Measurements from ENCODE around the gene JHY.

The JHY gene

DNA sequence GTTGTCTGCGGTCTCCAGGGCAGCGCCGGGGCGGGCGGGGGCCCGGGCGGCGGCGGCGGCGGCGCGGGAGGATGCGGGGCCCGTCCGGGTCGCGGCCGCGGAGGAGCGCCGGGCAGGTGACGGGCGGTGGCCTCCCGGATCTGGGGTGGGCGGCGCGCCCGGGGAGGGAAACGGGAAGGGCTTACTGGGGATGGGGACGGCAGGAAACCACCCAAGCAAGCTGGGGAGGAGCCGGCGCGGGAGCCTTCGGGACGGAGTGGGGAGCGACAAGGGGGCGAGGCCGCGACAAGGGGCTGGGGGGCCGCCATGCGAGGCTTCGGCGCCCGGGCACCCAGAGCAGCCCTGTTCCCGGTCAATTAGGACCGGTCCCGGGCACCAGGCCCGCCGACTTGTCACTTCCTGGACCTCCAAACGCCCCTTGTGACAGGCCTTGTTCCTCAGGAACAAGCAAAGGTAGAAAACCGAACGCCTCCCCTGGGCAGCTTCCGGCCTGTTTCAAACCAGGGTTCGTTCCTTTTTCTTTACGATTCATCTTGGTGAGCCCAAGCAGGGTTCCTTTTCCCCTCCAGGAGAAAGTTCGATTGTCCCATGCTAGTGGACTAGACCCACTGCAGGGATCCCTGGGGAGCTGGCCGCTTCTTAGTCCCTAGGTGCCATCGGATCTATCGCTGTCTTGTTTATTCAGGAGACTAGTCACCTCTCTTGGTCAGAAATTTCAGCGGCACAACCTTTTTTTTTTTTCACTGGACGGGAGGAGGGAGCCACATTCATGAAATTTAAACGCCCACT is 492 bp downstream of the JHY start:
- peak; percentile 62 for DNase-seq
- H3K14ac ChIP-seq (ENCODE audit: low read length in 2 of 2), result peak overlapping the region in 1 of 2 experiments; percentile 79
- peak overlapping the region; percentile 65 for H2BK120ac ChIP-seq (ENCODE audit: low read depth, low read length)
- peak overlapping the region; percentile 96 for H3K27ac ChIP-seq (ENCODE audit: low read length, poor library complexity, severe bottlenecking)
- H4K91ac ChIP-seq (ENCODE audit: low read length), result peak overlapping the region; percentile 4
- H3K4me2 ChIP-seq (ENCODE audit: low read length, poor library complexity, severe bottlenecking), result peak overlapping the region; percentile 92
- H2BK5ac ChIP-seq (ENCODE audit: low read depth, low read length, poor library complexity, severe bottlenecking), result peak overlapping the region; percentile 89
- peaks cover 3 to 7% of the 10 kb centered on the region in 2 experiments for H3K27me3 ChIP-seq (ENCODE audit: control insufficient read depth in 1 of 2, insufficient read depth in 1 of 2, low read length in 2 of 2)
- under 1% methylated on average over 54 of the region's 63 CpGs for WGBS
- H3K79me1 ChIP-seq (replicated peaks; ENCODE audit: low read length, poor library complexity, severe bottlenecking), result peaks cover 8% of the 10 kb centered on the region
- H3K23ac ChIP-seq (ENCODE audit: low read length in 2 of 2), result no peak overlapping the region
- peak overlapping the region; percentile 83 for H4K8ac ChIP-seq (ENCODE audit: low read length)
- H3K4me3 ChIP-seq (ENCODE audit: insufficient read depth in 1 of 2, low read depth in 1 of 2, low read length in 2 of 2), result peak overlapping the region; percentile 70 to 87
- peak overlapping the region in 1 of 2 experiments; percentile 80 for H3K4ac ChIP-seq (ENCODE audit: low read depth in 1 of 2, low read length in 2 of 2)
- H3K4me1 ChIP-seq (ENCODE audit: control insufficient read depth, insufficient read depth, low read depth, low read length), result peaks cover 4% of the 10 kb centered on the region
- H3K36me3 ChIP-seq (ENCODE audit: control insufficient read depth in 1 of 2, insufficient read depth in 2 of 2, low read depth in 1 of 2, low read length in 2 of 2), result peaks cover 3 to 20% of the 10 kb centered on the region in 2 experiments
- H2BK12ac ChIP-seq (ENCODE audit: low read length in 2 of 2), result peak overlapping the region in 1 of 2 experiments; percentile 63
- H2BK15ac ChIP-seq (ENCODE audit: low read depth, poor library complexity, severe bottlenecking), result no peak overlapping the region
- H2AK5ac ChIP-seq (ENCODE audit: low read length, severe bottlenecking), result no peak overlapping the region
- H3K18ac ChIP-seq (ENCODE audit: low read depth in 1 of 2, low read length in 2 of 2), result peak overlapping the region in 1 of 2 experiments; percentile 97
- no peaks in the 10 kb centered on the region for H3K9me3 ChIP-seq (ENCODE audit: control insufficient read depth, low read length)
- H3K9ac ChIP-seq (ENCODE audit: low read length), result peak overlapping the region; percentile 96
- peak overlapping the region; percentile 89 for H2AFZ ChIP-seq (ENCODE audit: low read depth, low read length)

- no peak overlapping the region for H2BK12ac ChIP-seq (ENCODE audit: low read length in 2 of 2)
- no peak overlapping the region for H2BK15ac ChIP-seq (ENCODE audit: low read depth, poor library complexity, severe bottlenecking)
- no peak for DNase-seq
- peak overlapping the region in 1 of 2 experiments; percentile 87 for H3K4me3 ChIP-seq (ENCODE audit: insufficient read depth in 1 of 2, low read depth in 1 of 2, low read length in 2 of 2)
- H3K9ac ChIP-seq (ENCODE audit: low read length), result peak overlapping the region; percentile 96
- peak overlapping the region; percentile 86 for H3K4me2 ChIP-seq (ENCODE audit: low read length, poor library complexity, severe bottlenecking)
- H3K4me1 ChIP-seq (ENCODE audit: control insufficient read depth, insufficient read depth, low read depth, low read length), result peaks cover 4% of the 10 kb centered on the region
- no peak overlapping the region for H2BK5ac ChIP-seq (ENCODE audit: low read depth, low read length, poor library complexity, severe bottlenecking)
- no peak overlapping the region for H3K4ac ChIP-seq (ENCODE audit: low read depth in 1 of 2, low read length in 2 of 2)
- no peak overlapping the region for H3K23ac ChIP-seq (ENCODE audit: low read length in 2 of 2)
- H3K9me3 ChIP-seq (ENCODE audit: control insufficient read depth, low read length), result no peaks in the 10 kb centered on the region
- no peak overlapping the region for H2AFZ ChIP-seq (ENCODE audit: low read depth, low read length)
- peaks cover 3 to 7% of the 10 kb centered on the region in 2 experiments for H3K27me3 ChIP-seq (ENCODE audit: control insufficient read depth in 1 of 2, insufficient read depth in 1 of 2, low read length in 2 of 2)
- WGBS, result no CpG with 5 or more reads among the region's 3 CpGs
- no peak overlapping the region for H3K18ac ChIP-seq (ENCODE audit: low read depth in 1 of 2, low read length in 2 of 2)
- H3K36me3 ChIP-seq (ENCODE audit: control insufficient read depth in 1 of 2, insufficient read depth in 2 of 2, low read depth in 1 of 2, low read length in 2 of 2), result peaks cover 3 to 22% of the 10 kb centered on the region in 2 experiments
- no peak overlapping the region for H2BK120ac ChIP-seq (ENCODE audit: low read depth, low read length)
- H4K8ac ChIP-seq (ENCODE audit: low read length), result no peak overlapping the region
- H3K79me1 ChIP-seq (replicated peaks; ENCODE audit: low read length, poor library complexity, severe bottlenecking), result peaks cover 8% of the 10 kb centered on the region
- H4K91ac ChIP-seq (ENCODE audit: low read length), result no peak overlapping the region
- H2AK5ac ChIP-seq (ENCODE audit: low read length, severe bottlenecking), result no peak overlapping the region
- no peak overlapping the region for H3K14ac ChIP-seq (ENCODE audit: low read length in 2 of 2)
- peak overlapping the region; percentile 96 for H3K27ac ChIP-seq (ENCODE audit: low read length, poor library complexity, severe bottlenecking)
Observed at GRCh38 chr11:122883646-122883979, 1.1 kb downstream of the JHY start.

DNA sequence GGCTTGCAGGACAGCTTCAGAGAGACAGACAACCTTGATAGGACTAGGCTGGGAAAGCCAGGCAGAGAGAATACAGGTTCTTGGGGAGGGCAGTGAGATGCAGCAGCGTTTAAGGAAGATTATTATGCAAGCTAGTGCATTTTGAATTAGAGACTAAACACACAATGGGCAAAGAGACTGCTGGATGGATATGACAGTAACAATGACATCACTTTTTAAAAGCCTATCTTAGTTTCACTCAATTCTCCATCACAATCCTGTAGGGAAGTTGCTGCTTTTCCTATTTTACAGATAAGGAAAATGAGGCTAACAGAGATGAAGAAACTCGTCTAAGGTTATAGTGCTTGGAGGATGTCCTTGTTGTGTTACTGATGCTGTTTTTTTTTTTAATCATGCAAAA is 5.6 kb downstream of the JHY start:
- no peak overlapping the region for H3K18ac ChIP-seq (ENCODE audit: low read depth in 1 of 2, low read length in 2 of 2)
- H3K4me2 ChIP-seq (ENCODE audit: low read length, poor library complexity, severe bottlenecking), result no peak overlapping the region
- DNase-seq, result no peak
- H3K27me3 ChIP-seq (ENCODE audit: control insufficient read depth in 1 of 2, insufficient read depth in 1 of 2, low read length in 2 of 2), result no peaks in the 10 kb centered on the region
- no peak overlapping the region for H2BK120ac ChIP-seq (ENCODE audit: low read depth, low read length)
- H3K23ac ChIP-seq (ENCODE audit: low read length in 2 of 2), result no peak overlapping the region
- peaks cover 1% of the 10 kb centered on the region for H3K4me1 ChIP-seq (ENCODE audit: control insufficient read depth, insufficient read depth, low read depth, low read length)
- no peak overlapping the region for H2AFZ ChIP-seq (ENCODE audit: low read depth, low read length)
- H2BK12ac ChIP-seq (ENCODE audit: low read length in 2 of 2), result no peak overlapping the region
- H3K36me3 ChIP-seq (ENCODE audit: control insufficient read depth in 1 of 2, insufficient read depth in 2 of 2, low read depth in 1 of 2, low read length in 2 of 2), result peaks cover 3 to 26% of the 10 kb centered on the region in 2 experiments
- no peak overlapping the region for H2BK5ac ChIP-seq (ENCODE audit: low read depth, low read length, poor library complexity, severe bottlenecking)
- H3K4ac ChIP-seq (ENCODE audit: low read depth in 1 of 2, low read length in 2 of 2), result no peak overlapping the region
- H3K27ac ChIP-seq (ENCODE audit: low read length, poor library complexity, severe bottlenecking), result no peak overlapping the region
- no peak overlapping the region for H4K8ac ChIP-seq (ENCODE audit: low read length)
- peaks cover 10% of the 10 kb centered on the region for H3K79me1 ChIP-seq (replicated peaks; ENCODE audit: low read length, poor library complexity, severe bottlenecking)
- no peak overlapping the region for H2AK5ac ChIP-seq (ENCODE audit: low read length, severe bottlenecking)
- no peaks in the 10 kb centered on the region for H3K9me3 ChIP-seq (ENCODE audit: control insufficient read depth, low read length)
- H3K4me3 ChIP-seq (ENCODE audit: insufficient read depth in 1 of 2, low read depth in 1 of 2, low read length in 2 of 2), result no peak overlapping the region
- no peak overlapping the region for H4K91ac ChIP-seq (ENCODE audit: low read length)
- H3K14ac ChIP-seq (ENCODE audit: low read length in 2 of 2), result no peak overlapping the region
- no peak overlapping the region for H3K9ac ChIP-seq (ENCODE audit: low read length)
- H2BK15ac ChIP-seq (ENCODE audit: low read depth, poor library complexity, severe bottlenecking), result no peak overlapping the region
- no CpG with 5 or more reads among the region's 2 CpGs for WGBS

- Histone ChIP-seq H2AFZ (ENCODE audit: low read depth, low read length) (no peak overlapping the region), H4K91ac (ENCODE audit: low read length) (no peak overlapping the region), H3K14ac (ENCODE audit: low read length in 2 of 2) (no peak overlapping the region), H3K27me3 (ENCODE audit: control insufficient read depth in 1 of 2, insufficient read depth in 1 of 2, low read length in 2 of 2) (no peaks in the 10 kb centered on the region), H3K4me1 (ENCODE audit: control insufficient read depth, insufficient read depth, low read depth, low read length) (no peaks in the 10 kb centered on the region), H2BK15ac (ENCODE audit: low read depth, poor library complexity, severe bottlenecking) (no peak overlapping the region), H3K4me3 (ENCODE audit: insufficient read depth in 1 of 2, low read depth in 1 of 2, low read length in 2 of 2) (no peak overlapping the region), H3K36me3 (ENCODE audit: control insufficient read depth in 1 of 2, insufficient read depth in 2 of 2, low read depth in 1 of 2, low read length in 2 of 2) (peaks cover 2 to 5% of the 10 kb centered on the region in 2 experiments), H3K18ac (ENCODE audit: low read depth in 1 of 2, low read length in 2 of 2) (no peak overlapping the region), H2AK5ac (ENCODE audit: low read length, severe bottlenecking) (no peak overlapping the region), H3K23ac (ENCODE audit: low read length in 2 of 2) (no peak overlapping the region), H3K27ac (ENCODE audit: low read length, poor library complexity, severe bottlenecking) (no peak overlapping the region), H3K9me3 (ENCODE audit: control insufficient read depth, low read length) (no peaks in the 10 kb centered on the region), H4K8ac (ENCODE audit: low read length) (no peak overlapping the region), H3K79me1 (replicated peaks; ENCODE audit: low read length, poor library complexity, severe bottlenecking) (peaks cover 2% of the 10 kb centered on the region), H3K4ac (ENCODE audit: low read depth in 1 of 2, low read length in 2 of 2) (no peak overlapping the region), H3K9ac (ENCODE audit: low read length) (no peak overlapping the region), H2BK5ac (ENCODE audit: low read depth, low read length, poor library complexity, severe bottlenecking) (no peak overlapping the region), H2BK120ac (ENCODE audit: low read depth, low read length) (no peak overlapping the region), H3K4me2 (ENCODE audit: low read length, poor library complexity, severe bottlenecking) (no peak overlapping the region), H2BK12ac (ENCODE audit: low read length in 2 of 2) (no peak overlapping the region)
- WGBS, result 93% methylated on average over 4 of the region's 5 CpGs
- no peak for DNase-seq
Observed at GRCh38 chr11:122893131-122893530, 10.6 kb downstream of the JHY start.
